Heart left ventricle (tissue), 16 donors: Measurements from ENCODE around the gene OR5H14. TPM values are rescaled to one million over a fixed set of nuclear protein-coding genes. Genes with fewer than 3 reads are reported as not detected.

Experiments
- ATAC-seq, 4 donors: fragments of 200-7000 bp; cut with Tn5 transposase; one replicate each; pipeline ENCODE4 v1.9.1; 2020 to 2022; ENCODE audit warnings: moderate library complexity in 4 of 4, mild to moderate bottlenecking in 3 of 4, moderate number of reproducible peaks in 1 of 4
- DNase-seq, 5 donors: peaks; one replicate each; pipeline ENCODE4 v3.0.0-alpha.2; 2020
- H3K27ac ChIP-seq, 12 donors: fragments of 200-600 bp; sonication (generic) in 4 of 12; one replicate each; pipeline versions ENCODE4 v1.5.0 to v1.8.0; 2016 to 2022; ENCODE audit warnings: mild to moderate bottlenecking in 2 of 12
- H3K27me3 ChIP-seq, 9 donors: fragments of 200-600 bp; sonication (generic) in 2 of 9; one replicate each; pipeline versions ENCODE4 v1.5.1 to v1.8.0; 2016 to 2022; ENCODE audit warnings: mild to moderate bottlenecking in 3 of 9
- H3K36me3 ChIP-seq, 9 donors: fragments of 200-600 bp; sonication (generic) in 2 of 9; one replicate each; pipeline versions ENCODE4 v1.5.0 to v1.8.0; 2018 to 2022; ENCODE audit warnings: mild to moderate bottlenecking in 2 of 9
- H3K4me1 ChIP-seq, 12 donors: fragments of 200-600 bp; sonication (generic) in 4 of 12; one replicate each; pipeline versions ENCODE4 v1.5.0 to v1.8.0; 2016 to 2022; ENCODE audit warnings: mild to moderate bottlenecking in 3 of 12
- H3K4me3 ChIP-seq, 12 donors: fragments of 200-600 bp; sonication (generic) in 4 of 12; one replicate each; pipeline versions ENCODE4 v1.5.0 to v1.8.0; 2017 to 2022; ENCODE audit warnings: mild to moderate bottlenecking in 9 of 12, moderate library complexity in 4 of 12
- H3K9me3 ChIP-seq, 12 donors: fragments of 200-600 bp; sonication (generic) in 4 of 12; one replicate each; pipeline versions ENCODE4 v1.5.0 to v1.8.0; 2016 to 2022; ENCODE audit warnings: mild to moderate bottlenecking in 1 of 12
- CTCF ChIP-seq, 12 donors: fragments of 200-600 bp; sonication (generic) in 4 of 12; IDR thresholded peaks; one replicate each; pipeline versions ENCODE4 v1.5.0 to v1.8.0; 2018 to 2022; ENCODE audit warnings: antibody characterized with exemption in 12 of 12, mild to moderate bottlenecking in 5 of 12
- POLR2A ChIP-seq, 2 donors: fragments of 450-650 bp; IDR thresholded peaks; one replicate each; pipeline ENCODE4 v1.6.1; 2017; ENCODE audit warnings: antibody characterized with exemption in 2 of 2, mild to moderate bottlenecking in 2 of 2, moderate library complexity in 2 of 2
- WGBS, 4 donors: extraction: QIAGEN DNeasy Blood & Tissue Kit in 2 of 4; methylation state at CpG; one replicate each; pipeline versions ENCODE4 v1.1.5 to v1.1.7; 2013 to 2018; 5-methylcytosine and 5-hydroxymethylcytosine counted together
- intact Hi-C, 10 donors: fragments of 100-400 bp; cut with DNase I; formaldehyde crosslinking; loops; one replicate each; pipeline versions ENCODE4 v1.11.1 to v1.14.2; 2022
- long read RNA-seq, 3 donors: library from polyadenylated mRNA; unstranded; transcript quantifications; one replicate each; pipeline ENCODE4 v2.0.0, GENCODE V29; 2020 to 2021
- polyA plus RNA-seq, 2 donors: library from polyadenylated mRNA; stranded (reverse); fragments of 200-250 nt; gene quantifications; one replicate each; pipeline ENCODE4 v1.2.3, GENCODE V29; 2013
- total RNA-seq, 9 donors: library from RNA; depleted of rRNA in 2 of 9; stranded (reverse); fragments of >200 nt in 2 of 9; fragmentation: NEBNext Ultra II Directional in 3 of 9; extraction: Animal tissue kit (Norgen Biotek cat#: 25700) in 3 of 9; gene quantifications; one replicate each; pipeline versions ENCODE4 v1.1.0 to v1.2.4, GENCODE V29; 2016 to 2023
- donor health status: ischemic (EF 13 %, LVEDD 7.1; RV severe dilation, severe dysfunction).
- donor health status: healthy with polysubstance abuse.
- donor health status: DM: no; HTN: yes; CAD: no.
- donor health status: DM: no; HTN: no; CAD: no.
- donor health status: ischemic (EF 25% LVEDD 6.9; RV normal size, moderate dysfunction).
- donor health status: ischemic (EF 25% LVEDD 5.7; RV mildly dilated, moderate dysfunction).
- donor health status: healthy.
- donor health status: DM: yes; HTN: yes; CAD: no.
- donor health status: ischemic (EF 35%, LVEDD 5.7; RV mildly dilated, moderate dysfunction).
- donor health status: nonischemic (EF 11% LVEDD 7.7; RV severe dilation, severe dysfunction).
- donor health status: DM: yes; HTN: yes; CAD: no.
- donor health status: PGD.
- donor health status: ischemic (EF 29% LVEDD 5.4; RV normal size, mild dysfunction).
- donor health status: nonischemic (EF 23%, LVEDD 6.1; RV moderate dilation, normal function).

Gene OR5H14
- total RNA-seq (not detected), polyA plus RNA-seq (not detected)
- long read RNA-seq, donor 1: 0 reads
- long read RNA-seq, donor 2: 0 reads
- long read RNA-seq, donor 3: 0 reads

GRCh38 chr3:98147179-98147578, at the start of gene OR5H14:
Gene OR5H14 (plus strand): TSS chr3:98147479. CDS start chr3:98149386, 1,907 bp downstream.
- no peaks in the 10 kb centered on the region for H3K36me3 ChIP-seq
- TF ChIP-seq CTCF (IDR thresholded peaks at IDR 0.05) (no peak), POLR2A (IDR thresholded peaks at IDR 0.05) (no peak)
- H3K9me3 ChIP-seq: no peaks in the 10 kb centered on the region
- ATAC-seq (no peak), DNase-seq (no peak)
- no peaks in the 10 kb centered on the region for H3K4me1 ChIP-seq
- H3K4me3 ChIP-seq: no peak within 1 kb of the TSS
- intact Hi-C loops: no loop called here
- H3K27ac ChIP-seq: no peak within 1 kb of the TSS
- WGBS, 4 donors: 64 to 77% (median 75%) methylated on average over 1 of the region's 1 CpG
- H3K27me3 ChIP-seq: no peaks in the 10 kb centered on the region

- intact Hi-C loops: no loop called here
- no peak for ATAC-seq
- peaks cover 0 to 7% (median 0%) of the 10 kb centered on the region in 12 donors for H3K9me3 ChIP-seq
- H3K27me3 ChIP-seq: no peaks in the 10 kb centered on the region
- TF ChIP-seq POLR2A (IDR thresholded peaks at IDR 0.05): no peak
- no peak for TF ChIP-seq CTCF (IDR thresholded peaks at IDR 0.05)
- H3K4me3 ChIP-seq: no peak overlapping the region
- no peak overlapping the region for H3K27ac ChIP-seq
- H3K4me1 ChIP-seq: no peaks in the 10 kb centered on the region
- no peak for DNase-seq
- 74 to 80% (median 78%) methylated on average over 4 of the region's 4 CpGs for WGBS, 4 donors
- no peaks in the 10 kb centered on the region for H3K36me3 ChIP-seq
These were observed 47.4 kb upstream of the OR5H14 start for GRCh38 chr3:98099848-98100247.

- Histone ChIP-seq H3K27me3 (no peaks in the 10 kb centered on the region), H3K9me3 (peaks cover 0 to 40% (median 13%) of the 10 kb centered on the region in 12 donors), H3K4me1 (no peaks in the 10 kb centered on the region), H3K36me3 (no peaks in the 10 kb centered on the region), H3K4me3 (no peak overlapping the region), H3K27ac (no peak overlapping the region)
- 33 to 47% (median 44%) methylated on average over 1 of the region's 1 CpG for WGBS, 4 donors
- intact Hi-C loops: loop anchor here in 1 of 10 donors (5.0 kb wide), 1 partner anchor 464 kb away; no protein-coding TSS in a partner anchor
- no peak for ATAC-seq
- DNase-seq: no peak
- no peak for TF ChIP-seq CTCF (IDR thresholded peaks at IDR 0.05)
- no peak for TF ChIP-seq POLR2A (IDR thresholded peaks at IDR 0.05)
These were observed 39.1 kb upstream of the OR5H14 start for GRCh38 chr3:98108162-98108561.

GRCh38 chr3:98109807-98110549, 37.3 kb upstream of the OR5H14 start:
- Histone ChIP-seq H3K4me3 (no peak overlapping the region), H3K4me1 (no peaks in the 10 kb centered on the region), H3K27me3 (no peaks in the 10 kb centered on the region), H3K36me3 (no peaks in the 10 kb centered on the region), H3K9me3 (peaks cover 0 to 43% (median 13%) of the 10 kb centered on the region in 12 donors), H3K27ac (no peak overlapping the region)
- TF ChIP-seq POLR2A (IDR thresholded peaks at IDR 0.05) (no peak), CTCF (IDR thresholded peaks at IDR 0.05) (no peak)
- 78 to 91% (median 84%) methylated on average over 4 of the region's 4 CpGs for WGBS, 4 donors
- intact Hi-C loops: loop anchor here in 1 of 10 donors (5.0 kb wide), 1 partner anchor 462 kb away; no protein-coding TSS in a partner anchor
- DNase-seq (peak in 1 of 5 donors; percentile 36), ATAC-seq (no peak)
